HepG2 (cell line): Measurements from ENCODE around the gene SPACDR.

Source experiments
- BRCA1 ChIP-seq: sonication (generic); formaldehyde crosslinking; IDR thresholded peaks from 2 replicates; pipeline ENCODE4 v1.4.0; 2020; ENCODE audit warnings: missing genetic modification reagents
- MYC ChIP-seq: sonication (generic); formaldehyde crosslinking; IDR thresholded peaks from 2 replicates; pipeline ENCODE4 v1.9.0; 2021; ENCODE audit warnings: missing genetic modification reagents, borderline replicate concordance
- SRF ChIP-seq: IDR thresholded peaks from 2 replicates; pipeline ENCODE4 v1.6.1; 2011; ENCODE audit warnings: mild to moderate bottlenecking, low read depth, low read length, moderate library complexity
- TF ChIP-seq, protein P1 (sequence below): sonication (generic); formaldehyde crosslinking; IDR thresholded peaks from 2 replicates; pipeline ENCODE4 v1.4.0; 2020; ENCODE audit warnings: missing genetic modification reagents, borderline replicate concordance

GRCh38 chr7:100430493-100431285 is 33.4 kb downstream of the SPACDR start:
- no peak for TF ChIP-seq BRCA1 (CRISPR knock-in tag)
- TF ChIP-seq MYC (CRISPR knock-in tag), result no peak; the same call in 1 of the 2 replicates
- TF ChIP-seq SRF, result no peak
- TF ChIP-seq, protein P1, sequence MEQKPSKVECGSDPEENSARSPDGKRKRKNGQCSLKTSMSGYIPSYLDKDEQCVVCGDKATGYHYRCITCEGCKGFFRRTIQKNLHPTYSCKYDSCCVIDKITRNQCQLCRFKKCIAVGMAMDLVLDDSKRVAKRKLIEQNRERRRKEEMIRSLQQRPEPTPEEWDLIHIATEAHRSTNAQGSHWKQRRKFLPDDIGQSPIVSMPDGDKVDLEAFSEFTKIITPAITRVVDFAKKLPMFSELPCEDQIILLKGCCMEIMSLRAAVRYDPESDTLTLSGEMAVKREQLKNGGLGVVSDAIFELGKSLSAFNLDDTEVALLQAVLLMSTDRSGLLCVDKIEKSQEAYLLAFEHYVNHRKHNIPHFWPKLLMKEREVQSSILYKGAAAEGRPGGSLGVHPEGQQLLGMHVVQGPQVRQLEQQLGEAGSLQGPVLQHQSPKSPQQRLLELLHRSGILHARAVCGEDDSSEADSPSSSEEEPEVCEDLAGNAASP (CRISPR knock-in tag), result no peak
